SK-N-SH treated with all-trans-retinoic acid at 6 μM for 48 hours (cell line): ENCODE data around the gene STARD10.

Experiments used
- ATAC-seq: fragments of 200-7000 bp; cut with Tn5 transposase; 3 replicates; pipeline ENCODE4 v1.9.1; 2020; ENCODE audit warnings: mild to moderate bottlenecking, moderate library complexity
- ARNTL ChIP-seq: fragments of 450-650 bp; formaldehyde crosslinking; IDR thresholded peaks from 2 replicates; pipeline ENCODE4 v1.5.0; 2020; ENCODE audit warnings: low read depth, mild to moderate bottlenecking, moderate library complexity, borderline replicate concordance
- BACH2 ChIP-seq: fragments of 250-450 bp; sonication (Bioruptor Pico); IDR thresholded peaks from 2 replicates; pipeline ENCODE4 v1.9.0; 2021; ENCODE audit warnings: mild to moderate bottlenecking, borderline replicate concordance
- CSDC2 ChIP-seq: fragments of 250-450 bp; sonication (Bioruptor Pico); IDR thresholded peaks from 2 replicates; pipeline ENCODE4 v1.5.0; 2020; ENCODE audit warnings: mild to moderate bottlenecking, moderate library complexity
- CSRNP3 ChIP-seq: fragments of 250-450 bp; sonication (Bioruptor Pico); IDR thresholded peaks from 2 replicates; pipeline ENCODE4 v1.5.1; 2021; ENCODE audit warnings: mild to moderate bottlenecking, moderate library complexity
- ESRRG ChIP-seq: fragments of 250-450 bp; sonication (Bioruptor Pico); IDR thresholded peaks from 2 replicates; pipeline ENCODE4 v1.6.1; 2021; ENCODE audit warnings: mild to moderate bottlenecking
- GLIS3 ChIP-seq: fragments of 250-450 bp; sonication (Bioruptor Pico); IDR thresholded peaks from 2 replicates; pipeline ENCODE4 v1.5.0; 2020; ENCODE audit warnings: mild to moderate bottlenecking, moderate library complexity
- ISL1 ChIP-seq: fragments of 250-450 bp; sonication (Bioruptor Pico); IDR thresholded peaks from 2 replicates; pipeline ENCODE4 v2.1.2; 2022; ENCODE audit warnings: mild to moderate bottlenecking, moderate library complexity
- PATZ1 ChIP-seq: fragments of 250-450 bp; sonication (Bioruptor Pico); IDR thresholded peaks from 2 replicates; pipeline ENCODE4 v1.8.0; 2020; ENCODE audit warnings: mild to moderate bottlenecking, moderate library complexity, borderline replicate concordance
- PPARA ChIP-seq: fragments of 250-450 bp; sonication (Bioruptor Pico); IDR thresholded peaks from 2 replicates; pipeline ENCODE4 v1.5.0; 2020; ENCODE audit warnings: mild to moderate bottlenecking, borderline replicate concordance
- RARB ChIP-seq: fragments of 250-450 bp; sonication (Bioruptor Pico); IDR thresholded peaks from 2 replicates; pipeline ENCODE4 v1.8.0; 2021; ENCODE audit warnings: mild to moderate bottlenecking, moderate library complexity
- SNAI2 ChIP-seq: fragments of 250-450 bp; sonication (Bioruptor Pico); IDR thresholded peaks from 2 replicates; pipeline ENCODE4 v1.5.0; 2020; ENCODE audit warnings: mild to moderate bottlenecking, moderate library complexity
- TCF4 ChIP-seq: fragments of 250-450 bp; sonication (Bioruptor Pico); IDR thresholded peaks from 2 replicates; pipeline ENCODE4 v1.8.0; 2021; ENCODE audit warnings: mild to moderate bottlenecking, moderate library complexity, borderline replicate concordance
- TOX ChIP-seq: fragments of 250-450 bp; sonication (Bioruptor Pico); IDR thresholded peaks from 2 replicates; pipeline ENCODE4 v1.8.0; 2021; ENCODE audit warnings: mild to moderate bottlenecking, moderate library complexity, borderline replicate concordance
- ZC3H10 ChIP-seq: fragments of 250-450 bp; sonication (Bioruptor Pico); IDR thresholded peaks from 2 replicates; pipeline ENCODE4 v1.5.1; 2021; ENCODE audit warnings: mild to moderate bottlenecking, moderate library complexity
- ZFP3 ChIP-seq: fragments of 250-450 bp; sonication (Bioruptor Pico); IDR thresholded peaks from 2 replicates; pipeline ENCODE4 v1.5.0; 2020; ENCODE audit warnings: mild to moderate bottlenecking, moderate library complexity
- ZNF565 ChIP-seq: fragments of 450-650 bp; formaldehyde crosslinking; conservative IDR thresholded peaks from 2 replicates; pipeline ENCODE4 v1.5.0; 2020; ENCODE audit warnings: low read depth, mild to moderate bottlenecking, moderate library complexity
- ZNF70 ChIP-seq: fragments of 450-650 bp; formaldehyde crosslinking; IDR thresholded peaks from 2 replicates; pipeline ENCODE4 v1.5.0; 2020; ENCODE audit warnings: mild to moderate bottlenecking, moderate library complexity
- ZNF8 ChIP-seq: fragments of 450-650 bp; formaldehyde crosslinking; IDR thresholded peaks from 2 replicates; pipeline ENCODE4 v1.5.0; 2020; ENCODE audit warnings: mild to moderate bottlenecking, moderate library complexity
- TF ChIP-seq, protein P1 (sequence below): fragments of 250-450 bp; sonication (Bioruptor Pico); IDR thresholded peaks from 2 replicates; pipeline ENCODE4 v1.5.1; 2020; ENCODE audit warnings: low read depth, mild to moderate bottlenecking, moderate library complexity
- TF ChIP-seq, protein P2 (sequence below): fragments of 250-450 bp; sonication (Bioruptor Pico); IDR thresholded peaks from 2 replicates; pipeline ENCODE4 v1.5.0; 2020; ENCODE audit warnings: mild to moderate bottlenecking, moderate library complexity
- TF ChIP-seq, protein P3 (sequence below): fragments of 250-450 bp; sonication (Bioruptor Pico); IDR thresholded peaks from 2 replicates; pipeline ENCODE4 v1.8.0; 2021; ENCODE audit warnings: low read depth, mild to moderate bottlenecking, moderate library complexity, borderline replicate concordance

Gene STARD10

GRCh38 chr11:72735495-72736027 lies 58.3 kb downstream of the STARD10 start:
- peak; percentile 89 for ATAC-seq
- TF ChIP-seq BACH2 (CRISPR knock-in tag) (0 out of 2 replicates have a peak, but pooled peaks have one; percentile 51), RARB (CRISPR knock-in tag) (peak; percentile 42; the same call in 1 of the 2 replicates), ZNF565 (0 out of 2 replicates have a peak, but pooled peaks have one; percentile 48), PPARA (CRISPR knock-in tag) (no peak), CSDC2 (CRISPR knock-in tag) (peak; percentile 20; the same call in 1 of the 2 replicates), TCF4 (peak; percentile 98), SNAI2 (CRISPR knock-in tag) (peak; percentile 32; the same call in 1 of the 2 replicates), ZNF8 (CRISPR knock-in tag) (peak; percentile 18; the same call in 1 of the 2 replicates), ZNF70 (CRISPR knock-in tag) (peak; percentile 64; the same call in 1 of the 2 replicates), GLIS3 (CRISPR knock-in tag) (no peak), ISL1 (CRISPR knock-in tag) (peak; percentile 66; the same call in 1 of the 2 replicates), TOX (CRISPR knock-in tag) (no peak)
- TF ChIP-seq, protein P1, sequence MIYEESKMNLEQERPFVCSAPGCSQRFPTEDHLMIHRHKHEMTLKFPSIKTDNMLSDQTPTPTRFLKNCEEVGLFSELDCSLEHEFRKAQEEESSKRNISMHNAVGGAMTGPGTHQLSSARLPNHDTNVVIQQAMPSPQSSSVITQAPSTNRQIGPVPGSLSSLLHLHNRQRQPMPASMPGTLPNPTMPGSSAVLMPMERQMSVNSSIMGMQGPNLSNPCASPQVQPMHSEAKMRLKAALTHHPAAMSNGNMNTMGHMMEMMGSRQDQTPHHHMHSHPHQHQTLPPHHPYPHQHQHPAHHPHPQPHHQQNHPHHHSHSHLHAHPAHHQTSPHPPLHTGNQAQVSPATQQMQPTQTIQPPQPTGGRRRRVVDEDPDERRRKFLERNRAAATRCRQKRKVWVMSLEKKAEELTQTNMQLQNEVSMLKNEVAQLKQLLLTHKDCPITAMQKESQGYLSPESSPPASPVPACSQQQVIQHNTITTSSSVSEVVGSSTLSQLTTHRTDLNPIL (CRISPR knock-in tag) = no peak
- TF ChIP-seq, protein P2, sequence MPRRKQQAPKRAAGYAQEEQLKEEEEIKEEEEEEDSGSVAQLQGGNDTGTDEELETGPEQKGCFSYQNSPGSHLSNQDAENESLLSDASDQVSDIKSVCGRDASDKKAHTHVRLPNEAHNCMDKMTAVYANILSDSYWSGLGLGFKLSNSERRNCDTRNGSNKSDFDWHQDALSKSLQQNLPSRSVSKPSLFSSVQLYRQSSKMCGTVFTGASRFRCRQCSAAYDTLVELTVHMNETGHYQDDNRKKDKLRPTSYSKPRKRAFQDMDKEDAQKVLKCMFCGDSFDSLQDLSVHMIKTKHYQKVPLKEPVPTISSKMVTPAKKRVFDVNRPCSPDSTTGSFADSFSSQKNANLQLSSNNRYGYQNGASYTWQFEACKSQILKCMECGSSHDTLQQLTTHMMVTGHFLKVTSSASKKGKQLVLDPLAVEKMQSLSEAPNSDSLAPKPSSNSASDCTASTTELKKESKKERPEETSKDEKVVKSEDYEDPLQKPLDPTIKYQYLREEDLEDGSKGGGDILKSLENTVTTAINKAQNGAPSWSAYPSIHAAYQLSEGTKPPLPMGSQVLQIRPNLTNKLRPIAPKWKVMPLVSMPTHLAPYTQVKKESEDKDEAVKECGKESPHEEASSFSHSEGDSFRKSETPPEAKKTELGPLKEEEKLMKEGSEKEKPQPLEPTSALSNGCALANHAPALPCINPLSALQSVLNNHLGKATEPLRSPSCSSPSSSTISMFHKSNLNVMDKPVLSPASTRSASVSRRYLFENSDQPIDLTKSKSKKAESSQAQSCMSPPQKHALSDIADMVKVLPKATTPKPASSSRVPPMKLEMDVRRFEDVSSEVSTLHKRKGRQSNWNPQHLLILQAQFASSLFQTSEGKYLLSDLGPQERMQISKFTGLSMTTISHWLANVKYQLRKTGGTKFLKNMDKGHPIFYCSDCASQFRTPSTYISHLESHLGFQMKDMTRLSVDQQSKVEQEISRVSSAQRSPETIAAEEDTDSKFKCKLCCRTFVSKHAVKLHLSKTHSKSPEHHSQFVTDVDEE (CRISPR knock-in tag) = peak; percentile 97
- TF ChIP-seq, protein P3, sequence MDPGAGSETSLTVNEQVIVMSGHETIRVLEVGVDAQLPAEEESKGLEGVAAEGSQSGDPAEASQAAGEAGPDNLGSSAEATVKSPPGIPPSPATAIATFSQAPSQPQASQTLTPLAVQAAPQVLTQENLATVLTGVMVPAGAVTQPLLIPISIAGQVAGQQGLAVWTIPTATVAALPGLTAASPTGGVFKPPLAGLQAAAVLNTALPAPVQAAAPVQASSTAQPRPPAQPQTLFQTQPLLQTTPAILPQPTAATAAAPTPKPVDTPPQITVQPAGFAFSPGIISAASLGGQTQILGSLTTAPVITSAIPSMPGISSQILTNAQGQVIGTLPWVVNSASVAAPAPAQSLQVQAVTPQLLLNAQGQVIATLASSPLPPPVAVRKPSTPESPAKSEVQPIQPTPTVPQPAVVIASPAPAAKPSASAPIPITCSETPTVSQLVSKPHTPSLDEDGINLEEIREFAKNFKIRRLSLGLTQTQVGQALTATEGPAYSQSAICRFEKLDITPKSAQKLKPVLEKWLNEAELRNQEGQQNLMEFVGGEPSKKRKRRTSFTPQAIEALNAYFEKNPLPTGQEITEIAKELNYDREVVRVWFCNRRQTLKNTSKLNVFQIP (CRISPR knock-in tag) = no peak

DNA sequence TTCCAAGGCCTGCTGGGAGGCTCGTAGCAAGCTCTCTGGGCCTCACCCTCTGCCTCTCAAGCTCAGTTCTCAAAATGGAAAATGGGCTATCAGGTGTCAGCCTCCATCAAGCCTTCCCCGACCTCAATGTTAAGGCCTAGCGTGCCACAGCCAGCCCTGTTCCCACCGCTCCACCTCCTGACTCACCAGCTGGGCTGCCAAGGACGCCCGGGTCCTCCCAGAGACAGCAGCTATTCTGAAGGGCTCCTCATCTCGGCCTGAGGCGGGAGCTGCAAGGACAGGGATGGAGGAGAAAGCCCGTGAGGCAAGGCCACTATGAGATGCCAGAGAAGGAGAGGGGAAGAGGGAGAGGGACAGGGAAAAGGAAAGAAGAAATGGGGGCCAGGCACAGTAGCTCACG lies 61.5 kb downstream of the STARD10 start:
- TF ChIP-seq CSDC2 (CRISPR knock-in tag) = no peak
- TF ChIP-seq ZFP3 (CRISPR knock-in tag) = no peak
- TF ChIP-seq RARB (CRISPR knock-in tag) = no peak
- no peak for TF ChIP-seq TOX (CRISPR knock-in tag)
- no peak for TF ChIP-seq PATZ1 (CRISPR knock-in tag)
- TF ChIP-seq TCF4 = no peak
- no peak for TF ChIP-seq ZC3H10 (CRISPR knock-in tag)
- TF ChIP-seq ARNTL = no peak
- TF ChIP-seq ISL1 (CRISPR knock-in tag) = no peak
- no peak for TF ChIP-seq SNAI2 (CRISPR knock-in tag)
- TF ChIP-seq, protein P2 (CRISPR knock-in tag) = no peak
- TF ChIP-seq CSRNP3 (CRISPR knock-in tag) = no peak
- no peak for TF ChIP-seq BACH2 (CRISPR knock-in tag)
- TF ChIP-seq PPARA (CRISPR knock-in tag) = no peak
- TF ChIP-seq GLIS3 (CRISPR knock-in tag) = no peak
- no peak for TF ChIP-seq ZNF8 (CRISPR knock-in tag)
- TF ChIP-seq ESRRG (CRISPR knock-in tag) = no peak
- TF ChIP-seq, protein P1 (CRISPR knock-in tag) = no peak
- TF ChIP-seq ZNF565 = no peak
- TF ChIP-seq, all 23 proteins: peak for 0
- ATAC-seq = no peak
